IMR-90 (cell line): ENCODE results near the gene RBPJ. TPM values are rescaled to one million over a fixed set of nuclear protein-coding genes. Genes with fewer than 3 reads are reported as not detected.

Experiments used
- ATAC-seq: fragments of 200-7000 bp; cut with Tn5 transposase; 2 replicates; pipeline ENCODE4 v1.9.1; 2020; ENCODE audit warnings: low read depth, mild to moderate bottlenecking, moderate library complexity
- BruUV-seq: library from RNA; stranded (reverse); fragments of 400-500 nt; replicated peaks from 2 replicates; lab custom pipeline; 2021; lab: Mats Ljungman, UMichigan
- CTCF ChIA-PET: fragments of 300-600 bp; formaldehyde crosslinking; extraction: SDS; loops from one replicate; lab custom pipeline; 2021; ENCODE audit warnings: antibody characterized with exemption; lab: Yijun Ruan, JAX
- POLR2A ChIA-PET: fragments of 300-600 bp; sonication (Branson Sonifier 250); formaldehyde crosslinking; loops from one replicate; lab custom pipeline; 2022; ENCODE audit warnings: antibody characterized with exemption; ENCODE audit not compliant: unreplicated experiment; lab: Charles Lee
- DNase-seq: peaks from one replicate; pipeline ENCODE4 v3.0.0; 2013
- H2AFZ ChIP-seq: replicated peaks from 2 replicates; pipeline ENCODE3; 2013; ENCODE audit warnings: low read length, mild to moderate bottlenecking; ENCODE audit not compliant: poor library complexity
- H2AK5ac ChIP-seq: 2 replicates; pipeline ENCODE4 v1.6.1; 2013; ENCODE audit warnings: low read depth, low read length, inconsistent platforms
- H2AK9ac ChIP-seq: replicated peaks from 2 replicates; pipeline ENCODE3; 2013; ENCODE audit warnings: mild to moderate bottlenecking, low read depth, low read length, moderate library complexity; ENCODE audit not compliant: poor library complexity
- H2BK120ac ChIP-seq: 2 replicates; pipeline ENCODE4 v1.6.1; 2013; ENCODE audit warnings: low read depth, low read length, inconsistent platforms
- H2BK15ac ChIP-seq: 3 replicates; pipeline ENCODE4 v1.6.1; 2013; ENCODE audit warnings: low read depth, low read length, inconsistent platforms
- H2BK20ac ChIP-seq: 2 replicates; pipeline ENCODE4 v1.6.1; 2013; ENCODE audit warnings: low read depth, mild to moderate bottlenecking, inconsistent platforms, low read length, moderate library complexity
- H2BK5ac ChIP-seq: 2 replicates; pipeline ENCODE4 v1.6.1; 2013; ENCODE audit warnings: mild to moderate bottlenecking, low read depth, low read length, inconsistent platforms; ENCODE audit not compliant: poor library complexity, severe bottlenecking
- H3K14ac ChIP-seq: replicated peaks from 2 replicates; pipeline ENCODE4 v1.6.1; 2013; ENCODE audit warnings: low read depth, low read length, inconsistent platforms
- H3K18ac ChIP-seq: 2 replicates; pipeline ENCODE4 v1.6.1; 2013; ENCODE audit warnings: low read depth, low read length, control low read depth
- H3K23ac ChIP-seq: 2 replicates; pipeline ENCODE4 v1.6.1; 2013; ENCODE audit warnings: low read depth, low read length, inconsistent platforms
- H3K27ac ChIP-seq: 2 replicates; pipeline ENCODE4 v1.5.1; 2013; ENCODE audit warnings: mild to moderate bottlenecking, control low read depth, low read length; ENCODE audit not compliant: insufficient read depth
- H3K27me3 ChIP-seq: 2 replicates; pipeline ENCODE4 v1.6.1; 2013; ENCODE audit warnings: low read length; ENCODE audit not compliant: control insufficient read depth, insufficient read depth
- H3K36me3 ChIP-seq: 2 replicates; pipeline ENCODE4 v1.6.1; 2013; ENCODE audit warnings: low read length, mixed read lengths; ENCODE audit not compliant: control insufficient read depth, insufficient read depth
- H3K4ac ChIP-seq: 2 replicates; pipeline ENCODE4 v1.6.1; 2013; ENCODE audit warnings: low read depth, low read length, inconsistent platforms
- H3K4me1 ChIP-seq: 2 replicates; pipeline ENCODE4 v1.6.1; 2013; ENCODE audit warnings: low read length, mixed read lengths; ENCODE audit not compliant: control insufficient read depth, insufficient read depth
- H3K4me2 ChIP-seq: 2 replicates; pipeline ENCODE4 v1.6.1; 2013; ENCODE audit warnings: low read depth, mild to moderate bottlenecking, control low read depth, low read length, moderate library complexity
- H3K4me3 ChIP-seq: 2 replicates; pipeline ENCODE4 v1.5.1; 2013; ENCODE audit warnings: low read depth, mild to moderate bottlenecking, control low read depth, low read length, moderate library complexity; ENCODE audit not compliant: insufficient read depth
- H3K56ac ChIP-seq: 2 replicates; pipeline ENCODE4 v1.6.1; 2013; ENCODE audit warnings: low read length, inconsistent platforms; ENCODE audit not compliant: insufficient read depth; ENCODE audit errors: extremely low read depth
- H3K79me1 ChIP-seq, 2 experiments: 2 replicates each; pipeline ENCODE4 v1.6.1; 2013; ENCODE audit warnings: low read length in 2 of 2, inconsistent platforms in 1 of 2, low read depth in 1 of 2
- H3K9ac ChIP-seq: 2 replicates; pipeline ENCODE4 v1.6.1; 2013; ENCODE audit warnings: low read depth, low read length, control low read depth
- H3K9me1 ChIP-seq: 2 replicates; pipeline ENCODE4 v1.6.1; 2013; ENCODE audit warnings: low read length, inconsistent platforms; ENCODE audit not compliant: insufficient read depth
- H3K9me3 ChIP-seq: 2 replicates; pipeline ENCODE4 v1.6.1; 2013; ENCODE audit warnings: low read length; ENCODE audit not compliant: control insufficient read depth, insufficient read depth
- H4K20me1 ChIP-seq: 2 replicates; pipeline ENCODE4 v1.6.1; 2013; ENCODE audit warnings: low read length, inconsistent platforms; ENCODE audit not compliant: insufficient read depth
- H4K5ac ChIP-seq: 2 replicates; pipeline ENCODE4 v1.6.1; 2013; ENCODE audit warnings: mild to moderate bottlenecking, low read depth, low read length, control low read depth
- H4K8ac ChIP-seq, 2 experiments: 2 replicates each; pipeline ENCODE4 v1.6.1; 2013; ENCODE audit warnings: low read depth in 2 of 2, low read length in 2 of 2, control low read depth in 1 of 2, inconsistent platforms in 1 of 2
- H4K91ac ChIP-seq: 2 replicates; pipeline ENCODE4 v1.6.1; 2013; ENCODE audit warnings: low read depth, low read length, inconsistent platforms; ENCODE audit not compliant: insufficient read depth
- BHLHE40 ChIP-seq: fragments of 150-350 bp; IDR thresholded peaks from 2 replicates; pipeline ENCODE4 v1.6.1; 2016; ENCODE audit warnings: mild to moderate bottlenecking, low read depth, low read length
- MAZ ChIP-seq: IDR thresholded peaks from 2 replicates; pipeline ENCODE4 v1.6.1; 2012; ENCODE audit warnings: low read depth, mild to moderate bottlenecking, low read length, improper control_type of control experiment, moderate library complexity, borderline replicate concordance
- WGBS, 2 experiments: methylation state at CpG; one replicate each; pipeline versions ENCODE4 v1.1.5 to v1.1.7; 2013; ENCODE audit warnings: missing lambda C conversion rate in 2 of 2; ENCODE audit not compliant: insufficient read length in 1 of 2; ENCODE audit errors: extremely low coverage in 2 of 2; 5-methylcytosine and 5-hydroxymethylcytosine counted together
- dilution Hi-C: fragments of 300-500 bp; cut with HindIII; formaldehyde crosslinking; loops from one replicate; pipeline ENCODE4 v1.14.3; 2018; ENCODE audit warnings: low sequenced_read_pairs; ENCODE audit not compliant: unreplicated experiment
- in situ Hi-C: fragments of 300-500 bp; cut with MboI; formaldehyde crosslinking; loops from 3 replicates; pipeline ENCODE4 v1.14.3; 2019; ENCODE audit warnings: low sequenced_read_pairs, inconsistent platforms, mixed read lengths
- intact Hi-C: fragments of 100-400 bp; cut with micrococcal nuclease; formaldehyde crosslinking; loops from 2 replicates; pipeline ENCODE4 v1.10.0; 2022
- polyA plus RNA-seq, 3 experiments: library from polyadenylated mRNA; depleted of rRNA; stranded (reverse); fragments of >200 nt; gene quantifications; 2 replicates each; pipeline ENCODE4 v1.2.3, GENCODE V29; 2012; ENCODE audit warnings: low replicate concordance in 1 of 3
- total RNA-seq: library from RNA; depleted of rRNA; stranded (reverse); fragments of >200 nt; gene quantifications from 2 replicates; pipeline ENCODE4 v1.2.3, GENCODE V29; 2012

Gene RBPJ
- total and polyA plus RNA-seq, 2 of the 4 experiments (the other 2 are of a cell fraction), result 50.3 to 148 TPM

DNA sequence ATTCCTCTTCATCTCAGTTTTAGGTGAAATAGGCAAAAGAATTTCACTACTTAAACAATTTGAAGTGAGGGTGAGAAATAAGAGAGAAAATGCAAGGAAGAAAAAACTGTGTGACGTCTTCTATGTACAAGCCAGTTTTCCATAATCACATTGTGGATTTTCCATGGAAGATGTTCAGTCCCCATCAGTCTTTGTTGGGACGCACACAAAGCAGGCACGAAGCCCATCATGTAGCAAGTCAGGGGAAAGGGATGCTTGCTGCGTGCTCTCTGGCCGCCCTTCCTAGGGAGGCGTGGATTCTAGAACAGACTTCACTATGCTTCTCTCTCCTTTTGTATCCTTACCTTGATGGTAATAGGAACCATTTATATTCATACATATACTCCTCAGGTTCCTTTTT is 54.7 kb downstream of the RBPJ start:
- H3K4me1 ChIP-seq, result peaks cover 12% of the 10 kb centered on the region
- no peak overlapping the region for H4K5ac ChIP-seq
- H3K27me3 ChIP-seq, result no peaks in the 10 kb centered on the region
- H4K91ac ChIP-seq, result no peak overlapping the region
- intact Hi-C loops, result no loop called here
- H3K9ac ChIP-seq, result no peak overlapping the region
- H2AFZ ChIP-seq, result no peak overlapping the region
- no peak overlapping the region for H2BK5ac ChIP-seq
- H2BK20ac ChIP-seq, result no peak overlapping the region
- DNase-seq (no peak), ATAC-seq (no peak)
- H4K8ac ChIP-seq, result no peak overlapping the region
- no peak overlapping the region for H3K18ac ChIP-seq
- ChIA-PET POLR2A (no interaction called here), CTCF (no interaction called here)
- BruUV-seq, result no TSS peak
- no peak overlapping the region for H3K23ac ChIP-seq
- no peak overlapping the region for H2BK120ac ChIP-seq
- no peak overlapping the region for H2BK15ac ChIP-seq
- H3K27ac ChIP-seq, result no peak overlapping the region
- WGBS, 2 experiments, result no CpG with 5 or more reads among the region's 6 CpGs
- 0 out of 2 replicates have a peak overlapping the region, but pooled peaks have one; percentile 28 for H2AK5ac ChIP-seq
- H3K9me1 ChIP-seq, result peaks cover 18% of the 10 kb centered on the region
- peaks cover 85% of the 10 kb centered on the region for H4K20me1 ChIP-seq
- no peak overlapping the region for H3K14ac ChIP-seq
- no peak overlapping the region for H2AK9ac ChIP-seq
- in situ Hi-C loops, result no loop called here
- no peaks in the 10 kb centered on the region for H3K9me3 ChIP-seq
- dilution Hi-C loops, result no loop called here
- 0 out of 2 replicates have a peak, but pooled peaks cover 1% of the 10 kb centered on the region for H3K36me3 ChIP-seq
- peaks cover 30 to 77% of the 10 kb centered on the region in 2 experiments for H3K79me1 ChIP-seq
- H3K4me2 ChIP-seq, result no peak overlapping the region
- H3K4ac ChIP-seq, result no peak overlapping the region
- TF ChIP-seq BHLHE40 (no peak), MAZ (no peak)
- no peak overlapping the region for H3K56ac ChIP-seq
- H3K4me3 ChIP-seq, result no peak overlapping the region
